Neural progenitor cell (in vitro differentiated cells): ENCODE results near the gene POU6F2. TPM values are rescaled to one million over a fixed set of nuclear protein-coding genes. Genes with fewer than 3 reads are reported as not detected.

ENCODE experiments used
- DNase-seq: peaks from one replicate; pipeline ENCODE4 v3.0.0-alpha.2; 2016; ENCODE audit warnings: low spot score
- H2AFZ ChIP-seq: fragments of 200-600 bp; sonication (generic); replicated peaks from 2 replicates; pipeline ENCODE4 v1.6.1; 2016; ENCODE audit warnings: antibody characterized with exemption
- H3F3A ChIP-seq: fragments of 200-600 bp; sonication (generic); 2 replicates; pipeline ENCODE4 v1.6.1; 2016; ENCODE audit warnings: antibody characterized with exemption, low read depth
- H3K27ac ChIP-seq: fragments of 200-600 bp; sonication (generic); 2 replicates; pipeline ENCODE4 v1.5.1; 2016; ENCODE audit warnings: mild to moderate bottlenecking
- H3K27me3 ChIP-seq: fragments of 200-600 bp; sonication (generic); 2 replicates; pipeline ENCODE4 v1.6.1; 2016; ENCODE audit warnings: mild to moderate bottlenecking, moderate library complexity
- H3K36me3 ChIP-seq: fragments of 200-600 bp; sonication (generic); 2 replicates; pipeline ENCODE4 v1.5.1; 2016
- H3K4me1 ChIP-seq: fragments of 200-600 bp; sonication (generic); 2 replicates; pipeline ENCODE4 v1.6.1; 2016; ENCODE audit warnings: mixed run types
- H3K4me2 ChIP-seq: fragments of 200-600 bp; sonication (generic); 2 replicates; pipeline ENCODE4 v1.6.1; 2016
- H3K4me3 ChIP-seq: fragments of 200-600 bp; sonication (generic); 2 replicates; pipeline ENCODE4 v1.5.1; 2016
- H3K79me2 ChIP-seq: fragments of 200-600 bp; sonication (generic); 2 replicates; pipeline ENCODE4 v1.6.1; 2016; ENCODE audit warnings: low read depth
- H3K9ac ChIP-seq: fragments of 200-600 bp; sonication (generic); 2 replicates; pipeline ENCODE4 v1.6.1; 2016
- H3K9me3 ChIP-seq: fragments of 200-600 bp; sonication (generic); 2 replicates; pipeline ENCODE4 v1.5.1; 2016; ENCODE audit warnings: low read depth
- H4K20me1 ChIP-seq: fragments of 200-600 bp; sonication (generic); 2 replicates; pipeline ENCODE4 v1.6.1; 2016; ENCODE audit warnings: low read depth
- H3K27ac Mint-ChIP-seq: 3 replicates; pipeline ENCODE4 v1.8.0; 2021; ENCODE audit warnings: mixed read lengths
- H3K27me3 Mint-ChIP-seq: 2 replicates; pipeline ENCODE4 v1.8.0; 2022; ENCODE audit warnings: low read depth, mild to moderate bottlenecking, inconsistent platforms, moderate library complexity, mixed read lengths; ENCODE audit not compliant: insufficient read depth
- H3K36me3 Mint-ChIP-seq: 3 replicates; pipeline ENCODE4 v1.8.0; 2021; ENCODE audit warnings: mixed read lengths
- H3K4me1 Mint-ChIP-seq: 3 replicates; pipeline ENCODE4 v1.8.0; 2021; ENCODE audit warnings: mixed read lengths
- H3K4me3 Mint-ChIP-seq: 3 replicates; pipeline ENCODE4 v1.8.0; 2021; ENCODE audit warnings: mild to moderate bottlenecking, moderate library complexity, mixed read lengths
- H3K9me3 Mint-ChIP-seq: 3 replicates; pipeline ENCODE4 v1.8.0; 2020; ENCODE audit warnings: mixed read lengths
- EZH2 ChIP-seq: fragments of 200-600 bp; sonication (generic); IDR thresholded peaks from 2 replicates; pipeline ENCODE4 v1.6.1; 2017; ENCODE audit warnings: antibody characterized with exemption, mild to moderate bottlenecking, moderate library complexity
- EZH2phosphoT487 ChIP-seq: fragments of 200-600 bp; sonication (generic); IDR thresholded peaks from 2 replicates; pipeline ENCODE4 v1.6.1; 2017; ENCODE audit warnings: antibody characterized with exemption
- total RNA-seq: library from RNA; depleted of rRNA; stranded (reverse); fragments of >200 nt; gene quantifications from 2 replicates; pipeline ENCODE4 v1.2.3, GENCODE V29; 2015; ENCODE audit warnings: low replicate concordance
- TF ChIP-seq, protein P1 (sequence below): fragments of 200-600 bp; sonication (generic); IDR thresholded peaks from 2 replicates; pipeline ENCODE4 v1.5.1; 2017; ENCODE audit warnings: antibody characterized with exemption, mild to moderate bottlenecking

POU6F2 gene
- total RNA-seq, 1 donor from 2014 or later: 3.4 TPM

DNA sequence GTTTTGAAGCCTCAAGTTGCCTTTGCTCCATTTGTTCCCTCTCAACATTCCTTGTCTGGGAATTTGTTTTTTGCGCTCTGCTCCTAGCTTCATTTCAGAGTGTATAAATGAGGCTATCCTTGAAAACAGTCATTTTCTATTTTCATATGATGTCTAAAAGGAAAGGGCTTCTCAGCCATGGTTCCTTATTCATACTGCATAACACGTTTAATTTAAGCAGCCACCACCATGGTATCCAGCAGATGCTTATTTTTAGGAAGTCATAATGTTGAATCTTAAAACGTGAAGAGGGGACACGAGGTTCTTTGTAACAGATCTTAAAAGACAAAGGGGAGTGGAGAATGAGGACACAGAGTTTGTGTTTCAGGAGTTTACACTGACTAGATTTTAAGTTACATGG is 14.5 kb downstream of the POU6F2 start:
- Mint-ChIP-seq H3K36me3 (no peaks in the 10 kb centered on the region), H3K9me3 (no peaks in the 10 kb centered on the region), H3K4me3 (no peak overlapping the region), H3K27ac (no peak overlapping the region), H3K27me3 (peaks cover 3% of the 10 kb centered on the region), H3K4me1 (no peaks in the 10 kb centered on the region)
- no peak overlapping the region for H3K27ac ChIP-seq
- no peak overlapping the region for H3K4me3 ChIP-seq
- no peaks in the 10 kb centered on the region for H3F3A ChIP-seq
- no peak for DNase-seq
- no peaks in the 10 kb centered on the region for H3K27me3 ChIP-seq
- H3K79me2 ChIP-seq: no peaks in the 10 kb centered on the region
- no peaks in the 10 kb centered on the region for H3K4me1 ChIP-seq
- no peaks in the 10 kb centered on the region for H4K20me1 ChIP-seq
- TF ChIP-seq EZH2 (no peak), EZH2phosphoT487 (no peak)
- TF ChIP-seq, protein P1, sequence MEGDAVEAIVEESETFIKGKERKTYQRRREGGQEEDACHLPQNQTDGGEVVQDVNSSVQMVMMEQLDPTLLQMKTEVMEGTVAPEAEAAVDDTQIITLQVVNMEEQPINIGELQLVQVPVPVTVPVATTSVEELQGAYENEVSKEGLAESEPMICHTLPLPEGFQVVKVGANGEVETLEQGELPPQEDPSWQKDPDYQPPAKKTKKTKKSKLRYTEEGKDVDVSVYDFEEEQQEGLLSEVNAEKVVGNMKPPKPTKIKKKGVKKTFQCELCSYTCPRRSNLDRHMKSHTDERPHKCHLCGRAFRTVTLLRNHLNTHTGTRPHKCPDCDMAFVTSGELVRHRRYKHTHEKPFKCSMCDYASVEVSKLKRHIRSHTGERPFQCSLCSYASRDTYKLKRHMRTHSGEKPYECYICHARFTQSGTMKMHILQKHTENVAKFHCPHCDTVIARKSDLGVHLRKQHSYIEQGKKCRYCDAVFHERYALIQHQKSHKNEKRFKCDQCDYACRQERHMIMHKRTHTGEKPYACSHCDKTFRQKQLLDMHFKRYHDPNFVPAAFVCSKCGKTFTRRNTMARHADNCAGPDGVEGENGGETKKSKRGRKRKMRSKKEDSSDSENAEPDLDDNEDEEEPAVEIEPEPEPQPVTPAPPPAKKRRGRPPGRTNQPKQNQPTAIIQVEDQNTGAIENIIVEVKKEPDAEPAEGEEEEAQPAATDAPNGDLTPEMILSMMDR: no peak
- H2AFZ ChIP-seq: no peak overlapping the region
- no peaks in the 10 kb centered on the region for H3K36me3 ChIP-seq
- no peaks in the 10 kb centered on the region for H3K9me3 ChIP-seq
- H3K4me2 ChIP-seq: no peak overlapping the region
- no peak overlapping the region for H3K9ac ChIP-seq

DNA sequence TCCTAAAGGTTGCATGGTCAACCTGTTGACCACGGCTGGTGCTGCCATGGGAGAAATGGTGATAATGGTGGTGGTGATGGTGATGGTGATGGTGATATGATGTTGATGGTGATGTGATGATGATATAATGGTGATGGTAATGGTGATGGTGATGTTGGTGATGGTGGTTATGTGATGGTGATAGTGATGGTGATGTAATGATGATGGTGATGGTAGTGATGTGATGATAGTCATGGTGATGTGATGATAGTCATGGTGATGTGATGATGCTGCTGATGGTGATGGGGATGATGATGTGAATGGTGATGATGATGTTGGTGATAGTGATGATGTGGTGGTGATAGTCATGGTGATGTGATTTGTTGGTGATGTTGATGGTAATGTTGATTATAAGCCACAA is 23.9 kb downstream of the POU6F2 start:
- TF ChIP-seq, protein P1: no peak
- no peak for TF ChIP-seq EZH2phosphoT487
- TF ChIP-seq EZH2: no peak
- Mint-ChIP-seq H3K36me3 (no peaks in the 10 kb centered on the region), H3K4me3 (no peak overlapping the region), H3K27me3 (no peaks in the 10 kb centered on the region), H3K4me1 (peaks cover 20% of the 10 kb centered on the region), H3K27ac (no peak overlapping the region), H3K9me3 (no peaks in the 10 kb centered on the region)
- peaks cover 3% of the 10 kb centered on the region for H3F3A ChIP-seq
- no peak overlapping the region for H2AFZ ChIP-seq
- H3K4me2 ChIP-seq: no peak overlapping the region
- H3K9me3 ChIP-seq: no peaks in the 10 kb centered on the region
- no peaks in the 10 kb centered on the region for H3K36me3 ChIP-seq
- H3K9ac ChIP-seq: no peak overlapping the region
- peaks cover 17% of the 10 kb centered on the region for H3K4me1 ChIP-seq
- H4K20me1 ChIP-seq: no peaks in the 10 kb centered on the region
- DNase-seq: no peak
- H3K27ac ChIP-seq: no peak overlapping the region
- H3K27me3 ChIP-seq: no peaks in the 10 kb centered on the region
- H3K79me2 ChIP-seq: no peaks in the 10 kb centered on the region
- no peak overlapping the region for H3K4me3 ChIP-seq

DNA sequence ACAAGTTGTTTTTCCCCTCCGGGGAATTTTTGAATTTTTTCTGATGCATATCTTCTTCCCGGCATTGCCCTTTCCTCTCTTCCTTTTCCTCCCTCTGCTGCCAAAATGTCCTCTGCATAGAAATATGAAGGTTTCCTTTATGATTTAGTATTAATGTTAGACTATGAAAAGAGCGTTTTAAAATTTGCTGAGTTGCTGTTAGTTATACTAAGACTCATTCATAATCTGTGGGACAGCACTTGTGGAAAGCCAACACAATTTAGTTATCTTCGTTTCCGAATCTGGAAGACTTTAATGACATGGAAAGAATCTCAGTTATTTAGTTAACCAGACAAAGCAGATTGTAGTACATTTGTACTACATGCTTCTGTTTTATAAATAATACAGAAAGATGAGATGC is 25.0 kb downstream of the POU6F2 start:
- H3F3A ChIP-seq: peaks cover 3% of the 10 kb centered on the region
- Mint-ChIP-seq H3K36me3 (no peaks in the 10 kb centered on the region), H3K27me3 (no peaks in the 10 kb centered on the region), H3K27ac (no peak overlapping the region), H3K4me3 (no peak overlapping the region), H3K9me3 (no peaks in the 10 kb centered on the region), H3K4me1 (peaks cover 20% of the 10 kb centered on the region)
- no peak for DNase-seq
- no peak overlapping the region for H3K27ac ChIP-seq
- H3K79me2 ChIP-seq: no peaks in the 10 kb centered on the region
- H3K4me2 ChIP-seq: no peak overlapping the region
- H3K36me3 ChIP-seq: no peaks in the 10 kb centered on the region
- no peaks in the 10 kb centered on the region for H3K27me3 ChIP-seq
- H3K9ac ChIP-seq: no peak overlapping the region
- no peak overlapping the region for H2AFZ ChIP-seq
- no peaks in the 10 kb centered on the region for H4K20me1 ChIP-seq
- H3K4me1 ChIP-seq: peaks cover 17% of the 10 kb centered on the region
- H3K4me3 ChIP-seq: no peak overlapping the region
- no peaks in the 10 kb centered on the region for H3K9me3 ChIP-seq
- TF ChIP-seq, protein P1: no peak
- no peak for TF ChIP-seq EZH2phosphoT487
- no peak for TF ChIP-seq EZH2
